CD4-positive, alpha-beta memory T cell (primary cell): Measurements from ENCODE around the gene CDKN2B-AS1. TPM values are rescaled to one million over a fixed set of nuclear protein-coding genes. Genes with fewer than 3 reads are reported as not detected.

Source experiments
- CTCF ChIA-PET: fragments of 350-600 bp; sonication (Branson Sonifier 250); formaldehyde crosslinking; loops from one replicate; lab custom pipeline; 2021; ENCODE audit warnings: inconsistent platforms; ENCODE audit not compliant: partially characterized antibody; lab: Charles Lee
- POLR2A ChIA-PET: fragments of 350-600 bp; sonication (Branson Sonifier 250); formaldehyde crosslinking; loops from one replicate; lab custom pipeline; 2021; ENCODE audit not compliant: partially characterized antibody; lab: Charles Lee
- DNase-seq, 5 donors: peaks; one replicate each; pipeline versions ENCODE4 v3.0.0 to v3.0.0-alpha.2; 2020 to 2022; ENCODE audit warnings: mixed read lengths in 1 of 5
- H3K27ac ChIP-seq: one replicate; pipeline ENCODE4 v1.7.0; 2013; ENCODE audit warnings: low read depth, low read length
- H3K27me3 ChIP-seq: 2 replicates; pipeline ENCODE4 v1.7.0; 2013; ENCODE audit warnings: mild to moderate bottlenecking, low read length, moderate library complexity; ENCODE audit not compliant: insufficient read depth
- H3K36me3 ChIP-seq: 2 replicates; pipeline ENCODE4 v1.7.0; 2013; ENCODE audit warnings: mild to moderate bottlenecking, low read length, moderate library complexity; ENCODE audit not compliant: insufficient read depth
- H3K4me1 ChIP-seq: 2 replicates; pipeline ENCODE4 v1.7.0; 2013; ENCODE audit warnings: mild to moderate bottlenecking, low read length, moderate library complexity; ENCODE audit not compliant: insufficient read depth
- H3K4me3 ChIP-seq, 2 donors: one replicate each; pipeline ENCODE4 v1.7.0; 2013; ENCODE audit warnings: low read length in 2 of 2, mild to moderate bottlenecking in 1 of 2
- H3K9me3 ChIP-seq, 2 donors: one replicate each; pipeline ENCODE4 v1.7.0; 2013; ENCODE audit warnings: low read length in 2 of 2, control low read depth in 1 of 2; ENCODE audit not compliant: control insufficient read depth in 1 of 2
- H3K27ac Mint-ChIP-seq, 7 donors: one replicate each; pipeline ENCODE4 v1.8.0; 2020 to 2021; ENCODE audit warnings: mixed read lengths in 7 of 7, mild to moderate bottlenecking in 6 of 7, inconsistent platforms in 3 of 7, moderate library complexity in 3 of 7
- H3K27me3 Mint-ChIP-seq, 2 donors: one replicate each; pipeline ENCODE4 v1.8.0; 2020 to 2021; ENCODE audit warnings: mixed read lengths in 2 of 2
- H3K36me3 Mint-ChIP-seq, 2 donors: one replicate each; pipeline ENCODE4 v1.8.0; 2020 to 2021; ENCODE audit warnings: mixed read lengths in 2 of 2, inconsistent platforms in 1 of 2, mild to moderate bottlenecking in 1 of 2
- H3K4me1 Mint-ChIP-seq, 4 donors: one replicate each; pipeline ENCODE4 v1.8.0; 2020 to 2021; ENCODE audit warnings: mixed read lengths in 4 of 4, mild to moderate bottlenecking in 1 of 4
- H3K4me3 Mint-ChIP-seq, 8 donors: one replicate each; pipeline ENCODE4 v1.8.0; 2020 to 2021; ENCODE audit warnings: mixed read lengths in 8 of 8, mild to moderate bottlenecking in 7 of 8, moderate library complexity in 6 of 8, inconsistent platforms in 3 of 8
- H3K9me3 Mint-ChIP-seq, 8 donors: one replicate each; pipeline ENCODE4 v1.8.0; 2020 to 2021; ENCODE audit warnings: mixed read lengths in 8 of 8, mild to moderate bottlenecking in 5 of 8, inconsistent platforms in 3 of 8, moderate library complexity in 1 of 8
- intact Hi-C: fragments of 100-400 bp; cut with micrococcal nuclease; formaldehyde crosslinking; loops from one replicate; pipeline ENCODE4 v1.15.1; 2023
- polyA plus RNA-seq, 2 donors: library from polyadenylated mRNA; unstranded; fragments of 300-500 nt; fragmentation: Illumina TruSeq; gene quantifications; one replicate each; pipeline ENCODE4 v1.2.3, GENCODE V29; 2021
- total RNA-seq, 2 experiments: library from RNA; stranded (reverse); gene quantifications; one replicate each; pipeline ENCODE4 v1.2.3, GENCODE V29; 2021

Gene CDKN2B-AS1
- total and polyA plus RNA-seq, 4 experiments from 2014 or later, result 0.11 to 2.2 (median 1.9) TPM; not detected in 1

GRCh38 chr9:21988056-21988990 is 6.3 kb upstream of the CDKN2B-AS1 start:
- Histone ChIP-seq H3K27me3 (peaks cover 4% of the 10 kb centered on the region), H3K9me3 (no peaks in the 10 kb centered on the region), H3K27ac (no peak overlapping the region), H3K4me3 (no peak overlapping the region), H3K4me1 (peaks cover 6% of the 10 kb centered on the region), H3K36me3 (no peaks in the 10 kb centered on the region)
- intact Hi-C loops, result no loop called here
- Mint-ChIP-seq H3K27ac (no peak overlapping the region), H3K27me3 (peaks cover 15 to 21% of the 10 kb centered on the region in 2 donors), H3K4me3 (no peak overlapping the region), H3K36me3 (no peaks in the 10 kb centered on the region), H3K4me1 (peaks cover 3 to 8% (median 6%) of the 10 kb centered on the region in 4 donors), H3K9me3 (peaks cover 0 to 5% (median 0%) of the 10 kb centered on the region in 8 donors)
- CTCF ChIA-PET, result interaction anchor here (1.2 to 1.8 kb wide), 3 partner anchors 20 to 49 kb away, joined by 4 to 10 read pairs (median 8); partner anchors contain the start of gene CDKN2B
- DNase-seq, result no peak
- POLR2A ChIA-PET, result interaction anchor here (1.9 kb wide), 1 partner anchor 11 kb away, joined by 4 read pairs; no protein-coding TSS in a partner anchor

DNA sequence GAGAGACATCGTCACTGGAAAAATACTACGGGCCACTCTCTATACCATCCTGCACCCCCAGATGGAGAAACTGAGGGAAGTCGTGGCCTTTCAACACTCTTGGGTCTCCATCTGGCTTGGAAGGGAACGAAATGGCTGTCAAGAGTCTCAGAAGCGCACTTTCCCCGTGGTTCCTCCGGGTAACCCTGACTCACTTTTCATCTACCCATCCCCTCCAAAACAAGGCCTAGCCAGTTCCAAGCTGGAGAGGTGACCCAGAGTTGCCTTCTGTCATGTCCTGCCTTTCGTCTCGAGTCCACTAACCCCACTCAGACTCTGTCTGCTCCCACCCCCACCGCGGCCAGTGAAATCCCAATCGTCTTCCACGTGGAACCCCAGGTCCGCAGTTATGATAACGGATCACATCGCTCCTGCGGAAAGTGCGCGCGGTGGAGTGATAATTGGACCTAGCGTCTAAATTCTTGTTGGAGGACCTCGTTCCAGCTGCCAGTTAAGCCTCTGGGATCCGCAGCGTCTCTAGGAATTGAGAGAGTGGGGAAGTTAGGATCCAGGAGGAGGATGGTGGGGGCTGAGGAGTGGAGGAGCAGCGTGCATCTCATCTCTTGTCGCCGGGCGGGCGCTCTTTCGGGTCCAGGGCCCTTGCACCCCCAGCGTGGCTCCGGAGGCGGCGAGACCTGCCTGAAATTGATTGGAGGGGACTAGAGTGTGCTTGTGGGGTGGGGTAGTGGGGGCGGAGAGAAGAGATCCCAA is 5.0 kb upstream of the CDKN2B-AS1 start:
- intact Hi-C loops, result loop anchor here (10.0 kb wide), 1 partner anchor 655 kb away; the partner anchor contains the start of gene KLHL9

GRCh38 chr9:21991072-21991959 is 3.3 kb upstream of the CDKN2B-AS1 start:
- Mint-ChIP-seq H3K9me3 (peaks cover 0 to 5% (median 0%) of the 10 kb centered on the region in 8 donors), H3K27ac (no peak overlapping the region), H3K4me1 (peaks cover 11 to 31% (median 14%) of the 10 kb centered on the region in 4 donors), H3K27me3 (peaks cover 5 to 6% of the 10 kb centered on the region in 2 donors), H3K36me3 (peaks cover 0 to 6% of the 10 kb centered on the region in 2 donors), H3K4me3 (peak overlapping the region in 1 of 8 donors; percentile 49)
- no peak for DNase-seq
- intact Hi-C loops, result loop anchor here (10.0 kb wide), 1 partner anchor 657 kb away; the partner anchor contains the start of gene KLHL9
- no peak overlapping the region for H3K27ac ChIP-seq
- ChIA-PET POLR2A (interaction anchor here (1.1 to 1.5 kb wide), 2 partner anchors 9 to 10 kb away, joined by 4 to 7 read pairs; no protein-coding TSS in a partner anchor), CTCF (interaction anchor here (0.6 to 6.7 kb wide), 3 partner anchors 17 to 178 kb away, joined by 3 to 50 read pairs (median 4); partner anchors contain the start of gene CDKN2B)
- H3K4me3 ChIP-seq, result no peak overlapping the region
- no peaks in the 10 kb centered on the region for H3K36me3 ChIP-seq
- peaks cover 4% of the 10 kb centered on the region for H3K27me3 ChIP-seq
- H3K9me3 ChIP-seq, result no peaks in the 10 kb centered on the region
- peaks cover 20% of the 10 kb centered on the region for H3K4me1 ChIP-seq

More for the DNA sequence above, 5.0 kb upstream of the CDKN2B-AS1 start:
- Mint-ChIP-seq H3K4me3 (no peak overlapping the region), H3K27me3 (peaks cover 11 to 13% of the 10 kb centered on the region in 2 donors), H3K4me1 (peaks cover 9 to 17% (median 10%) of the 10 kb centered on the region in 4 donors), H3K27ac (peak overlapping the region in 1 of 7 donors; percentile 30), H3K9me3 (peaks cover 0 to 5% (median 0%) of the 10 kb centered on the region in 8 donors), H3K36me3 (peaks cover 0 to under 1% of the 10 kb centered on the region in 2 donors)
- CTCF ChIA-PET, result interaction anchor here (1.2 to 6.7 kb wide), 5 partner anchors 19 to 176 kb away, joined by 3 to 50 read pairs (median 4); partner anchors contain the start of gene CDKN2B
- no peak for DNase-seq
- peaks cover 11% of the 10 kb centered on the region for H3K4me1 ChIP-seq
- peaks cover 4% of the 10 kb centered on the region for H3K27me3 ChIP-seq
- no peak overlapping the region for H3K4me3 ChIP-seq
- no peak overlapping the region for H3K27ac ChIP-seq
- no peaks in the 10 kb centered on the region for H3K36me3 ChIP-seq
- H3K9me3 ChIP-seq, result no peaks in the 10 kb centered on the region
- POLR2A ChIA-PET, result interaction anchor here (1.9 kb wide), 1 partner anchor 12 kb away, joined by 4 read pairs; no protein-coding TSS in a partner anchor

DNA sequence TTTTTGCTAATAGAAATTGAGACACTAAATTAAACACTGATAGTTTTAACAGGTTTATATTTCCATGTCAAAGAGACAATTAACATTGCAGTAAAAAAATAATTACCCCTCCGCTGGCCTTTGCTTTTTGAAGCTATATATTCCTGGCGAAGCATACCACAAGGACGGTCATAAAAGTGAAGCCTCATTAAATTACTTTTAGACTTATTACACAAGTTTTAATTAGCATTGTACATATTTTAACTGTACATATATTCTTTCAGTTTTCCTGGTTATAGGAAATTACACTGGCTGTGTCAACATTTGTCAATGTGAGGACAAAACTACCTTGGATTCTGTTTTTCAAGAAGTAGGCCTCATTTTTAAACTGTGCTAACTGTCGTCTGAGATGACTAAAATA is 1.6 kb upstream of the CDKN2B-AS1 start:
- no peak overlapping the region for H3K27ac ChIP-seq
- H3K36me3 Mint-ChIP-seq, result peaks cover 0 to 6% of the 10 kb centered on the region in 2 donors
- H3K4me1 Mint-ChIP-seq, result peaks cover 6 to 33% (median 13%) of the 10 kb centered on the region in 4 donors
- H3K27ac Mint-ChIP-seq, result peak overlapping the region in 5 of 7 donors; percentile 15 to 94 (median 86)
- H3K4me1 ChIP-seq, result peaks cover 21% of the 10 kb centered on the region
- H3K36me3 ChIP-seq, result no peaks in the 10 kb centered on the region
- intact Hi-C loops, result loop anchor here (10.0 kb wide), 1 partner anchor 658 kb away; the partner anchor contains the start of gene KLHL9
- CTCF ChIA-PET, result interaction anchor here (0.6 to 6.7 kb wide), 5 partner anchors 11 to 180 kb away, joined by 3 to 50 read pairs (median 14); partner anchors contain the start of gene CDKN2B
- DNase-seq, result no peak
- no peaks in the 10 kb centered on the region for H3K9me3 ChIP-seq
- H3K4me3 Mint-ChIP-seq, result peak overlapping the region; percentile 85 to 99 (median 97)
- peak overlapping the region; percentile 12 to 67 for H3K4me3 ChIP-seq
- H3K27me3 ChIP-seq, result peaks cover 4% of the 10 kb centered on the region
- POLR2A ChIA-PET, result no interaction called here
- peaks cover 3 to 5% of the 10 kb centered on the region in 2 donors for H3K27me3 Mint-ChIP-seq
- H3K9me3 Mint-ChIP-seq, result peaks cover 0 to 5% (median 0%) of the 10 kb centered on the region in 8 donors

DNA sequence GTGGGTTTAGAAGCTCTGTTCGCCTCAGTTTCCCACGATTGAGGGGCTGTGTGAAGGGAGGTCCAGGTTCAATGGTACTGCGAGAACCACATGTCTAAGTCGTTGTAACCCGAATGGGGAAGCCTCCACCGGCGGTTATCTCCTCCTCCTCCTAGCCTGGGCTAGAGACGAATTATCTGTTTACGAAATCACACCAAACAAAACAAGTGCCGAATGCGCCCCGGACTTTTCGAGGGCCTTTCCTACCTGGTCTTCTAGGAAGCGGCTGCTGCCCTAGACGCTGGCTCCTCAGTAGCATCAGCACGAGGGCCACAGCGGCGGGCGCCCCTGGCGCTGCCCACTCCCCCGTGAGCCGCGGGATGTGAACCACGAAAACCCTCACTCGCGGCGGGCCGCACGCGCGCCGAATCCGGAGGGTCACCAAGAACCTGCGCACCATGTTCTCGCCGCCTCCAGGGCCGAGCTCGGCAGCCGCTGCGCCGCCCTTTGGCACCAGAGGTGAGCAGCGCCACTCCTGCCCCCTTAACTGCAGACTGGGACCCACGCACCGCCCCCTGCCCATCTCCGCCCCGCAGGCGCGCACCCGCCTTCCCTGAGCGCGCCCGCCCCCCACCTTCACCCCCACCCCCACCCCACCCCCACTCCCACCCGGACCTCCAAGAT is 567 bp upstream of the CDKN2B-AS1 start, which contains the start of gene CDKN2A:
Gene CDKN2A, minus strand, starts transcription at position 500 of the 663 bp plus-strand sequence.
- ChIA-PET POLR2A (interaction anchor here (0.6 to 1.6 kb wide), 8 partner anchors 12 to 181 kb away, joined by 3 to 9 read pairs (median 3); partner anchors contain the start of gene CDKN2B), CTCF (interaction anchor here (0.6 to 6.7 kb wide), 9 partner anchors 12 to 181 kb away, joined by 3 to 50 read pairs (median 4); partner anchors contain the start of gene CDKN2B)
- intact Hi-C loops, result loop anchor here (2.0 to 10.0 kb wide), 3 partner anchors 19 to 659 kb away; partner anchors contain the start of gene KLHL9
- Histone ChIP-seq H3K27me3 (peaks cover 4% of the 10 kb centered on the region), H3K4me3 (peak within 1 kb of the TSS; percentile 92 to 94), H3K4me1 (peaks cover 21% of the 10 kb centered on the region), H3K36me3 (no peaks in the 10 kb centered on the region), H3K9me3 (no peaks in the 10 kb centered on the region), H3K27ac (peak within 1 kb of the TSS; percentile 75)
- H3K4me1 Mint-ChIP-seq, result peaks cover 6 to 33% (median 13%) of the 10 kb centered on the region in 4 donors
- peak within 1 kb of the TSS; percentile 93 to 100 (median 98) for H3K4me3 Mint-ChIP-seq
- H3K27ac Mint-ChIP-seq, result peak within 1 kb of the TSS; percentile 93 to 98 (median 95)
- DNase-seq, result peak; percentile 50 to 58 (median 52)
- H3K27me3 Mint-ChIP-seq, result peaks cover under 1 to 3% of the 10 kb centered on the region in 2 donors
- H3K36me3 Mint-ChIP-seq, result peaks cover 0 to 6% of the 10 kb centered on the region in 2 donors
- peaks cover 0 to 5% (median 0%) of the 10 kb centered on the region in 8 donors for H3K9me3 Mint-ChIP-seq
